CD8-positive, alpha-beta memory T cell (primary cell): ENCODE results near the gene SERTAD3. TPM values are rescaled to one million over a fixed set of nuclear protein-coding genes. Genes with fewer than 3 reads are reported as not detected.
A peak's percentile ranks its signal among the peaks of the same experiment; 100 is the strongest.
"Not testable (repeated sequence)": the region's sequence is repeated elsewhere in the genome, so short reads cannot be mapped to it uniquely, and the experiment has no call there.

ENCODE experiments used
- CTCF ChIA-PET: fragments of 350-600 bp; sonication (Branson Sonifier 250); formaldehyde crosslinking; loops from one replicate; lab custom pipeline; 2021; ENCODE audit warnings: antibody characterized with exemption; lab: Charles Lee
- POLR2A ChIA-PET: fragments of 350-600 bp; sonication (Branson Sonifier 250); formaldehyde crosslinking; loops from one replicate; lab custom pipeline; 2021; ENCODE audit warnings: antibody characterized with exemption; lab: Charles Lee
- DNase-seq, 5 donors: peaks; one replicate each; pipeline versions ENCODE4 v3.0.0 to v3.0.0-alpha.2; 2020 to 2022; ENCODE audit warnings: mixed read lengths in 1 of 5
- H3K27ac ChIP-seq: one replicate; pipeline ENCODE4 v1.7.0; 2013; ENCODE audit warnings: low read depth, mild to moderate bottlenecking, low read length, moderate library complexity
- H3K27me3 ChIP-seq: 2 replicates; pipeline ENCODE4 v1.7.0; 2013; ENCODE audit warnings: low read length, mild to moderate bottlenecking; ENCODE audit not compliant: insufficient read depth, poor library complexity, severe bottlenecking
- H3K36me3 ChIP-seq: 2 replicates; pipeline ENCODE4 v1.7.0; 2013; ENCODE audit warnings: mild to moderate bottlenecking, low read length, moderate library complexity; ENCODE audit not compliant: insufficient read depth
- H3K4me1 ChIP-seq: 2 replicates; pipeline ENCODE4 v1.7.0; 2013; ENCODE audit warnings: mild to moderate bottlenecking, low read length, moderate library complexity; ENCODE audit not compliant: insufficient read depth
- H3K4me3 ChIP-seq: 2 replicates; pipeline ENCODE4 v1.7.0; 2013; ENCODE audit warnings: mild to moderate bottlenecking, low read length
- H3K9me3 ChIP-seq: 2 replicates; pipeline ENCODE4 v1.7.0; 2013; ENCODE audit warnings: mild to moderate bottlenecking, low read length
- H3K27ac Mint-ChIP-seq, 8 donors: one replicate each; pipeline ENCODE4 v1.8.0; 2020 to 2021; ENCODE audit warnings: mixed read lengths in 8 of 8, mild to moderate bottlenecking in 6 of 8, inconsistent platforms in 3 of 8, moderate library complexity in 3 of 8
- H3K27me3 Mint-ChIP-seq, 2 donors: one replicate each; pipeline ENCODE4 v1.8.0; 2020 to 2021; ENCODE audit warnings: mixed read lengths in 2 of 2, mild to moderate bottlenecking in 1 of 2, moderate library complexity in 1 of 2
- H3K36me3 Mint-ChIP-seq, 3 donors: one replicate each; pipeline ENCODE4 v1.8.0; 2020 to 2021; ENCODE audit warnings: mixed read lengths in 3 of 3, inconsistent platforms in 1 of 3, mild to moderate bottlenecking in 1 of 3
- H3K4me1 Mint-ChIP-seq, 3 donors: one replicate each; pipeline ENCODE4 v1.8.0; 2020 to 2021; ENCODE audit warnings: mixed read lengths in 3 of 3, inconsistent platforms in 1 of 3, mild to moderate bottlenecking in 1 of 3
- H3K4me3 Mint-ChIP-seq, 7 donors: one replicate each; pipeline ENCODE4 v1.8.0; 2020 to 2021; ENCODE audit warnings: mixed read lengths in 7 of 7, mild to moderate bottlenecking in 6 of 7, moderate library complexity in 4 of 7, inconsistent platforms in 2 of 7
- H3K9me3 Mint-ChIP-seq, 5 donors: one replicate each; pipeline ENCODE4 v1.8.0; 2020 to 2022; ENCODE audit warnings: mixed read lengths in 5 of 5, mild to moderate bottlenecking in 3 of 5, moderate library complexity in 2 of 5, inconsistent platforms in 1 of 5
- polyA plus RNA-seq: library from polyadenylated mRNA; unstranded; fragments of 300-500 nt; fragmentation: Illumina TruSeq; gene quantifications from one replicate; pipeline ENCODE4 v1.2.3, GENCODE V29; 2021
- total RNA-seq, 2 experiments: library from RNA; stranded (reverse); gene quantifications; one replicate each; pipeline ENCODE4 v1.2.3, GENCODE V29; 2021

Gene SERTAD3
- total and polyA plus RNA-seq, 3 experiments from 2014 or later: 7.0 to 9.5 (median 8.5) TPM

- H3K4me3 ChIP-seq: no peak overlapping the region
- Mint-ChIP-seq H3K4me1 (peaks cover 5 to 10% (median 7%) of the 10 kb centered on the region in 3 donors), H3K27ac (no peak overlapping the region), H3K4me3 (no peak overlapping the region), H3K27me3 (peaks cover 0 to 2% of the 10 kb centered on the region in 2 donors), H3K9me3 (no peaks in the 10 kb centered on the region), H3K36me3 (no peaks in the 10 kb centered on the region)
- CTCF ChIA-PET: interaction anchor here (1.0 to 1.3 kb wide), 4 partner anchors 9 to 54 kb away, joined by 3 to 5 read pairs (median 3); partner anchors contain the start of gene BLVRB
- H3K4me1 ChIP-seq: no peaks in the 10 kb centered on the region
- H3K27ac ChIP-seq: no peak overlapping the region
- no peaks in the 10 kb centered on the region for H3K36me3 ChIP-seq
- POLR2A ChIA-PET: no interaction called here
- no peaks in the 10 kb centered on the region for H3K27me3 ChIP-seq
- no peaks in the 10 kb centered on the region for H3K9me3 ChIP-seq
- DNase-seq: no peak
Observed at GRCh38 chr19:40411958-40412499, 32.1 kb downstream of the SERTAD3 start.

GRCh38 chr19:40411125-40411842 is 32.9 kb downstream of the SERTAD3 start:
- no peak for DNase-seq
- ChIA-PET POLR2A (no interaction called here), CTCF (interaction anchor here (0.9 to 1.2 kb wide), 3 partner anchors 9 to 106 kb away, joined by 3 to 8 read pairs (median 3); no protein-coding TSS in a partner anchor)
- Mint-ChIP-seq H3K9me3 (no peaks in the 10 kb centered on the region), H3K36me3 (no peaks in the 10 kb centered on the region), H3K4me1 (peaks cover 3 to 7% (median 4%) of the 10 kb centered on the region in 3 donors), H3K27me3 (peaks cover 0 to 2% of the 10 kb centered on the region in 2 donors), H3K27ac (no peak overlapping the region), H3K4me3 (no peak overlapping the region)
- Histone ChIP-seq H3K27ac (no peak overlapping the region), H3K4me1 (no peaks in the 10 kb centered on the region), H3K27me3 (no peaks in the 10 kb centered on the region), H3K36me3 (no peaks in the 10 kb centered on the region), H3K4me3 (no peak overlapping the region), H3K9me3 (no peaks in the 10 kb centered on the region)

- Histone ChIP-seq H3K9me3 (no peaks in the 10 kb centered on the region), H3K36me3 (no peaks in the 10 kb centered on the region), H3K4me3 (no peak overlapping the region), H3K27me3 (no peaks in the 10 kb centered on the region), H3K27ac (no peak overlapping the region), H3K4me1 (no peaks in the 10 kb centered on the region)
- peaks cover 0 to 2% of the 10 kb centered on the region in 2 donors for H3K27me3 Mint-ChIP-seq
- no peak overlapping the region for H3K4me3 Mint-ChIP-seq
- CTCF ChIA-PET: no interaction called here
- no peaks in the 10 kb centered on the region for H3K9me3 Mint-ChIP-seq
- no peak for DNase-seq
- H3K36me3 Mint-ChIP-seq: peaks cover 0 to 1% (median 0%) of the 10 kb centered on the region in 3 donors
- H3K4me1 Mint-ChIP-seq: peaks cover 3 to 9% (median 7%) of the 10 kb centered on the region in 3 donors
- no peak overlapping the region for H3K27ac Mint-ChIP-seq
- POLR2A ChIA-PET: no interaction called here
Observed at GRCh38 chr19:40410030-40410389, 34.1 kb downstream of the SERTAD3 start.

- peaks cover 3 to 14% (median 14%) of the 10 kb centered on the region in 3 donors for H3K4me1 Mint-ChIP-seq
- H3K27ac ChIP-seq, H3K27me3 ChIP-seq, H3K36me3 ChIP-seq, H3K4me3 Mint-ChIP-seq, H3K27ac Mint-ChIP-seq, POLR2A ChIA-PET, H3K9me3 ChIP-seq, H3K36me3 Mint-ChIP-seq, H3K4me3 ChIP-seq, DNase-seq, H3K4me1 ChIP-seq, H3K9me3 Mint-ChIP-seq, H3K27me3 Mint-ChIP-seq: not testable (repeated sequence)
- CTCF ChIA-PET: interaction anchor here (1.4 to 2.1 kb wide), 2 partner anchors 12 to 14 kb away, joined by 5 to 10 read pairs; no protein-coding TSS in a partner anchor
Observed at GRCh38 chr19:40408598-40408925, 35.6 kb downstream of the SERTAD3 start.

- Histone ChIP-seq H3K27me3 (no peaks in the 10 kb centered on the region), H3K9me3 (no peaks in the 10 kb centered on the region), H3K4me3 (no peak overlapping the region), H3K27ac (no peak overlapping the region), H3K4me1 (peaks cover 5% of the 10 kb centered on the region), H3K36me3 (no peaks in the 10 kb centered on the region)
- Mint-ChIP-seq H3K36me3 (peaks cover 0 to 1% (median 1%) of the 10 kb centered on the region in 3 donors), H3K27ac (peak overlapping the region in 1 of 8 donors; percentile 51), H3K9me3 (peaks cover 0 to 2% (median 0%) of the 10 kb centered on the region in 5 donors), H3K4me3 (no peak overlapping the region), H3K4me1 (peaks cover 5 to 20% (median 18%) of the 10 kb centered on the region in 3 donors), H3K27me3 (peaks cover 0 to 2% of the 10 kb centered on the region in 2 donors)
- ChIA-PET POLR2A (no interaction called here), CTCF (interaction anchor here (1.4 to 2.1 kb wide), 2 partner anchors 13 to 15 kb away, joined by 5 to 10 read pairs; no protein-coding TSS in a partner anchor)
- no peak for DNase-seq
Observed at GRCh38 chr19:40407714-40408597, 36.2 kb downstream of the SERTAD3 start.

GRCh38 chr19:40403262-40403984 is 40.7 kb downstream of the SERTAD3 start:
- no peaks in the 10 kb centered on the region for H3K9me3 ChIP-seq
- ChIA-PET POLR2A (interaction anchor here (1.1 to 2.4 kb wide), 3 partner anchors 17 to 202 kb away, joined by 3 to 7 read pairs (median 7); partner anchors contain the start of gene BLVRB), CTCF (interaction anchor here (2.1 to 3.2 kb wide), 2 partner anchors 17 to 61 kb away, joined by 6 to 18 read pairs; partner anchors contain the start of gene BLVRB)
- H3K27me3 ChIP-seq: no peaks in the 10 kb centered on the region
- peak overlapping the region; percentile 65 for H3K27ac ChIP-seq
- peaks cover 5% of the 10 kb centered on the region for H3K4me1 ChIP-seq
- Mint-ChIP-seq H3K4me1 (peaks cover 15 to 25% (median 25%) of the 10 kb centered on the region in 3 donors), H3K9me3 (peaks cover 0 to 2% (median 0%) of the 10 kb centered on the region in 5 donors), H3K27me3 (peaks cover 2 to 5% of the 10 kb centered on the region in 2 donors), H3K36me3 (peaks cover 0 to 1% (median 1%) of the 10 kb centered on the region in 3 donors), H3K4me3 (peak overlapping the region; percentile 78 to 99 (median 95)), H3K27ac (peak overlapping the region; percentile 8 to 93 (median 91))
- H3K4me3 ChIP-seq: peak overlapping the region; percentile 80
- DNase-seq: peak; percentile 64 to 82 (median 77)
- no peaks in the 10 kb centered on the region for H3K36me3 ChIP-seq

GRCh38 chr19:40400559-40400958 is 43.6 kb downstream of the SERTAD3 start:
- H3K27ac ChIP-seq: no peak overlapping the region
- Mint-ChIP-seq H3K27ac (no peak overlapping the region), H3K4me1 (peaks cover 15 to 25% (median 18%) of the 10 kb centered on the region in 3 donors), H3K27me3 (peaks cover 2 to 5% of the 10 kb centered on the region in 2 donors), H3K36me3 (peaks cover 0 to 1% (median 1%) of the 10 kb centered on the region in 3 donors), H3K4me3 (peak overlapping the region in 1 of 7 donors; percentile 16), H3K9me3 (peaks cover 0 to 2% (median 0%) of the 10 kb centered on the region in 5 donors)
- no peaks in the 10 kb centered on the region for H3K9me3 ChIP-seq
- ChIA-PET POLR2A (no interaction called here), CTCF (no interaction called here)
- H3K4me3 ChIP-seq: no peak overlapping the region
- H3K27me3 ChIP-seq: no peaks in the 10 kb centered on the region
- H3K4me1 ChIP-seq: peaks cover 5% of the 10 kb centered on the region
- no peak for DNase-seq
- H3K36me3 ChIP-seq: no peaks in the 10 kb centered on the region
